ENCODE results near the gene MRFAP1L1.
"Not testable (repeated sequence)": the region's sequence is repeated elsewhere in the genome, so short reads cannot be mapped to it uniquely, and the experiment has no call there.

MRFAP1L1 gene

DNA sequence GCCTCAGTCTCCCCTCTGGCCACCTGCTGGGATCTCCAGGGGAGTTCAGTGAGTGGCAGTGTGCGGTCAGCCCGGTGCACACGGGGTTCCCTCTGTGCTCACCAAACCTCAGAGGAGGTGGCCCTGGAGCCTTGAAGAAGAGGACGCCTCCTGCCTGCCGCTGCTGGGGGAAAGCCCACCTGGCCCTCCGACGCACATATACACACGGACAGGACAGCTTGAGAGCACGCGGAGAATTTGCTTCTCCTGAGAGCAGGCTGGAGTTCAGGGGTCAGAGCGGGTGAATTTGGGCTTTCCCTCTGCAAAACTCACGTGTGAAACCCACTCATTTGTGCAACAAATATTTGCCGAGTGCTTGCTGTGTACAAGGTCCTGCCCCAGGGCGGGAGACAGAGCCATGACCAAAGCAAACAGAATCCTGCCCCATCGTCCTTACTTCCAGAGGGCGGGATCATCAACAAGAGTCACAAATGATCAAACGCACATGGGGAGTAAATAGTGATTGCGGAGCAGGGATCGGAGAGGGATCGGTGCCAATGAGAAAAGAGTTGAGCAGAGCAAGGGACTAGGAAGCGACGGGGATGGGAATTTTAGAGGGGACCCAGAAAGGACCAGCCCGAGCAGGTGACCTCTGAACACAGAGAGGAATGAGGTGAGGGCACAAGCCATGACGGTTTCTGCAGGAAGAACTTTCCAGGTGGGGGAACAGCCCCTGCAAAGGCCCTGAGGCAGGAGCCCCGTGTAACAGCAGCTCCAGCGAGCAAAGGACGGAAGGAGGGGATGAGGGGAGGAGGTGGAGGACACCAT lies 23.9 kb upstream of the MRFAP1L1 start:
- Histone ChIP-seq H3K4me3 (ENCODE audit: extremely low read depth, insufficient read depth, low read length, poor library complexity, severe bottlenecking) (no peak overlapping the region), H3K4me1 (ENCODE audit: control insufficient read depth, insufficient read depth, low read length, poor library complexity, severe bottlenecking) (peaks cover 13% of the 10 kb centered on the region), H3K9me3 (ENCODE audit: control insufficient read depth, low read length) (no peaks in the 10 kb centered on the region), H3K27ac (ENCODE audit: low read depth, low read length, severe bottlenecking) (no peak overlapping the region), H3K36me3 (ENCODE audit: control insufficient read depth, insufficient read depth, low read length) (no peaks in the 10 kb centered on the region)
- 95% methylated on average over 24 to 26 of the region's 27 CpGs for WGBS, 2 experiments (ENCODE audit: insufficient coverage in 2 of 2)

DNA sequence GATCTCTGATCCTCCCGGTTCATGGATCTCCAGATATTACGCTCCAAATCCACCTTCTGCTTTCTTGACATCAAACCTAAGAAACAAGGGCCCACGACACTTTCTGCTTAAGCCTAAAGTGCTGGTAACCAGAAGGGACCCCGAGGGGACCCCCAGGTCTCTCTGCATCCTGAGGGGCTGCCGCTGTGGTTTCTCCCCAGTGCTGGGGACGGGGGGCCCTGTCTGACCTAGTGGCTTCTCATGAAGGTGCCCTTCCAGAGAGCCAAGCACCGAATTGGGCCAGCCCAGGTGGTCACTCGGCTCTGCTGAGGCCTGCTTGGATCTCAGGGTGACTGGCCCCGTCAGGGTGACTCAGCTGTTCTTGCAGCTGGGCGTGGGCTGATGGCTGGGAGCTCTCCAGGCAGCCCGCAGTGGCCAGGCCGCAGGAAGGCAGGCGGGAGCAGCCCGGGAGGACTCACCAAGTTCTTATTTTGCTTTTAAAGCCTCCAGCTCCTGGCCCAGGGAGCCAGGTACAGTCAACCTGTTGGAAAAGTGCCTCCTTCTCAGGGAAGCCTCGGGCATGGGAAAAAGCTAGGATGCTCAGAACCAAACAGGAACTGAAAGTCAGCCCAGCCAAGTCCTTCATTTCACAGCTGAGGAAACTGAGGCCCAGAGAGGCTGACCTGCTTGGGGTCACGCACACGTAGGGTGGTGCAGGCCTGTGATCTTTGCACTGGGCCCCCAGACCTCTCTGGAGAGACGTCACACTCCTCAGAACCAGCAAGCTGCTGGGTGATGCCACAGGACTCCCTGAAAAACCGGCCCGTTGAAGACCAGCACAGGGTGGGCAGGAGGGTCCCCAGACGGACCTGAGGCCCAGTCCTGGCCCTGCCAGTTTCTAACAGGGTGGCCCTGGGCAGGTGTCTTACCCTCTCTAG lies 23.0 kb upstream of the MRFAP1L1 start:
- 81 to 89% methylated on average over 21 of the region's 21 CpGs for WGBS, 2 experiments (ENCODE audit: insufficient coverage in 2 of 2)
- H3K36me3 ChIP-seq (ENCODE audit: control insufficient read depth, insufficient read depth, low read length), result no peaks in the 10 kb centered on the region
- peak overlapping the region; percentile 83 for H3K27ac ChIP-seq (ENCODE audit: low read depth, low read length, severe bottlenecking)
- H3K4me1 ChIP-seq (ENCODE audit: control insufficient read depth, insufficient read depth, low read length, poor library complexity, severe bottlenecking), result peaks cover 19% of the 10 kb centered on the region
- no peak overlapping the region for H3K4me3 ChIP-seq (ENCODE audit: extremely low read depth, insufficient read depth, low read length, poor library complexity, severe bottlenecking)
- H3K9me3 ChIP-seq (ENCODE audit: control insufficient read depth, low read length), result no peaks in the 10 kb centered on the region

DNA sequence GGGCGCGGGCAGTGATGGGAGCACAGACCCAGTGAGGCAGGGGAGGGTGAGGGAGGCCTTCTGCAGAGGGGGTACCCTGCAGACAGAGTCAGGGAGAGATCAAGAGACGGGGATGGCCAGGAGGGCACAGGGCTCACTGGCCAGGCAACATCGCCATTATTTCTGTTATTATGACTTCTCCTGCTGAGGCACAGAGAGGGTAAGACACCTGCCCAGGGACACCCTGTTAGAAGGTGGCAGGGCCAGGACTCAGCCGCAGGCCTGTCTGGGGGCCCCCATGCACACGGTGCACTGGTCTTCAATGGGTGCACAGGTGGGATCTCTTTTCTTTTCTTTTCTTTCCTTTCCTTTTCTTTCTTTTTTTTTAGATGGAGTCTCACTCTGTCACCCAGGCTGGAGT lies 22.1 kb upstream of the MRFAP1L1 start:
- Histone ChIP-seq H3K4me1 (ENCODE audit: control insufficient read depth, insufficient read depth, low read length, poor library complexity, severe bottlenecking) (peaks cover 19% of the 10 kb centered on the region), H3K36me3 (ENCODE audit: control insufficient read depth, insufficient read depth, low read length) (no peaks in the 10 kb centered on the region), H3K9me3 (ENCODE audit: control insufficient read depth, low read length) (no peaks in the 10 kb centered on the region), H3K4me3 (ENCODE audit: extremely low read depth, insufficient read depth, low read length, poor library complexity, severe bottlenecking) (no peak overlapping the region), H3K27ac (ENCODE audit: low read depth, low read length, severe bottlenecking) (no peak overlapping the region)
- 86% methylated on average over 6 of the region's 6 CpGs for WGBS, 2 experiments (ENCODE audit: insufficient coverage in 2 of 2)

DNA sequence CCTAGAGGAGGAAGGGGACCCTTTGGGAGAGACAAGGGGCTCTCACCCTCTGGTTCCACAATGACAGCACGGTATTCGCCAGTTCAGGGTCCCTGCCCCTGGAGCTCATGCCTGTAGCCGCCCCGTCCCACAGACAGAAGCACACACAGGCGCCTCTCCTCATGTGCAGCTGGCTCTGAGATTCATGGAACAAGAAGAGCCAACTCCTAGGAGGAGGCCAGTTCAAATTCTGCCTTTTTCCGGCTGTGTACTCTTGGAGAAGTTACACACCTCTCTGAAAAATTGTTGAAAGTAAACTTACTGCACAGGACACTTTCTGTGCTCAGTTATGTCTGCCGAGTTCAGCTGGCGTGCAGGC lies 21.6 kb upstream of the MRFAP1L1 start:
- H3K27ac ChIP-seq (ENCODE audit: low read depth, low read length, severe bottlenecking), result no peak overlapping the region
- 95 to 97% methylated on average over 7 to 8 of the region's 8 CpGs for WGBS, 2 experiments (ENCODE audit: insufficient coverage in 2 of 2)
- H3K36me3 ChIP-seq (ENCODE audit: control insufficient read depth, insufficient read depth, low read length), result no peaks in the 10 kb centered on the region
- H3K9me3 ChIP-seq (ENCODE audit: control insufficient read depth, low read length), result no peaks in the 10 kb centered on the region
- no peak overlapping the region for H3K4me3 ChIP-seq (ENCODE audit: extremely low read depth, insufficient read depth, low read length, poor library complexity, severe bottlenecking)
- peaks cover 19% of the 10 kb centered on the region for H3K4me1 ChIP-seq (ENCODE audit: control insufficient read depth, insufficient read depth, low read length, poor library complexity, severe bottlenecking)

DNA sequence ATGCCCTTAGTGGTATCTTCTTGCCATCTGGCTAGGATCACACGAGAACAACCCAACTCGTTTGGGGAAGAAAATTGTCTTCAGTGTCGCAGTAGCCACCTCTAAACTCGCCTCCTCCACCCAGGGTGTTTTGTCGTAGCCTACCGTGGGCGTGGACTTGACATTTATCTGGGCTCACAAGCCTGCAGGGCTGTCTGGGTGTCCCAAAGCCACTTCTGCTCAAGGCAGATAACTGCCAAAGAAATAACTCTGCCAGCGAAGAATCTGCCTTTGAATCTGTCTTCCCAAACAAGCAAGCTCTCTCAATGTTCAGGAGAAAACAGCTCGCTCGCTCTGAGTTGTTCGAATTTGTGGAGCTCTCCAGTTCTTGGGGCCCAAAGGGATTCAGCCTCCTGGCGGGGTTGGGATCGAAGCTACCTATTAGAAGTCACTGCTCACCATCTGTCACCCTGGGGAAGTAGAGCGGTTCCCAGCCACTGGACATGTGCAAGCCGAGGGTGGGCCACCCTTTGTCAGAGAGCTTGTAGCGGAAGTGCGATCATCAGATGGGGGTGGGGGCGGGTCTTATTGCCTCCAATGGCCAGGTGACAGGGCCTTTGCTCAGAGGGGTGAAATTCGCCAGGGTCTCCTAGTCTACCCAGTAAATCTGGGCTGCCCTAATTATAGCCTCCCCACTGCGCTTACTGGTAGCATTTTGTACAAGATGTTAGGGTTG lies 21.1 kb upstream of the MRFAP1L1 start:
- peaks cover 19% of the 10 kb centered on the region for H3K4me1 ChIP-seq (ENCODE audit: control insufficient read depth, insufficient read depth, low read length, poor library complexity, severe bottlenecking)
- H3K9me3 ChIP-seq (ENCODE audit: control insufficient read depth, low read length), result no peaks in the 10 kb centered on the region
- no peak overlapping the region for H3K27ac ChIP-seq (ENCODE audit: low read depth, low read length, severe bottlenecking)
- H3K4me3 ChIP-seq (ENCODE audit: extremely low read depth, insufficient read depth, low read length, poor library complexity, severe bottlenecking), result no peak overlapping the region
- 84 to 86% methylated on average over 18 of the region's 20 CpGs for WGBS, 2 experiments (ENCODE audit: insufficient coverage in 2 of 2)
- no peaks in the 10 kb centered on the region for H3K36me3 ChIP-seq (ENCODE audit: control insufficient read depth, insufficient read depth, low read length)

DNA sequence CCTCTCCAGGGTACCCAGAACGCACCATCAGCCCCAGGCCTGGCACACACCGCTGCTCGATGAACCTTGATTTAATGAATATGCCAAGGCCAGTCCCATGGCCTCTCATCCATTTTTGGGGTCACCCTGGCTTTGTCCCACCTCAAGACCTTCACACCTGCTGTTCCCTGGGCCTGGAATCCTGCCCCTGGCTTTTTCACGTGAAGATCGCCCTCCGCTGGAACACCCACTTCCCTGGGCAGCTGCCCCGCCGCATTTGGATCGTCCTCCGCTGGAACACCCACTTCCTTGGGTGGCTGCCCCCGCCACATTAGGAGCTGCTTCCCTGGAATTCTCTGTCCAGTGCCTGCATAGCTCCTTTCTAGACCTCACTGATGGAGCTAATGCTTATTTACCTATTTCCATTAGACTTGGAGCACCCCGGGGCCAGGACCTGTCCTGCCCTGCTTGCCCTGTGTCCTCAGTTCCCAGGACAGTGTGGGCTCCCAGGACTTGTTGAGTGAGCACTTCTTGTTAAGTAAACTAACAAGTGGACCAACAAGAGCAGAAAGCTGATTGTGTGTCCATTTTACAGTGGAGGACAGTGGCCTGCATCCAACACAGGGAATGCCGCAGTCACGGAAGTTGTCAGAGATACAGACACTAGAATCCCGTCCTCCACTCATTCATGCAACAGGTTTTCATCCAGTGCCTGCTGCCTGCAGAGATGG lies 18.8 kb upstream of the MRFAP1L1 start:
- H3K36me3 ChIP-seq (ENCODE audit: control insufficient read depth, insufficient read depth, low read length), result no peaks in the 10 kb centered on the region

DNA sequence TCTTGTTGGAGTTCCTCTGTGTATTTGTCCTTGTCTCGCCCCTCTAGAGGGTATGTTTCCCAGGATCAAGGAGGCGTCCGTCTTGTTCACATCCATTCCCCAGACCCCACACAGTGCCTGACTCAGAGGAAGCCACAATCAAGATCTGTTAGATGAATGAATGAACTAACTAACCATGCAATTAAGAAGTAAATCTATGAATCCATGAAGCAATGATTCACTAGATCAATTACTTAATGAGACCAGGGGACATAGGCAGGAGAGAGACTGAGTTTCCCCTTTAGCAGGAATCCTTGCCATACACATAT lies 18.2 kb upstream of the MRFAP1L1 start:
- 91 to 92% methylated on average over 2 to 3 of the region's 3 CpGs for WGBS, 2 experiments (ENCODE audit: insufficient coverage in 2 of 2)
- Histone ChIP-seq H3K4me3 (ENCODE audit: extremely low read depth, insufficient read depth, low read length, poor library complexity, severe bottlenecking) (no peak overlapping the region), H3K27ac (ENCODE audit: low read depth, low read length, severe bottlenecking) (peak overlapping the region; percentile 45), H3K9me3 (ENCODE audit: control insufficient read depth, low read length) (no peaks in the 10 kb centered on the region), H3K4me1 (ENCODE audit: control insufficient read depth, insufficient read depth, low read length, poor library complexity, severe bottlenecking) (peaks cover 22% of the 10 kb centered on the region), H3K36me3 (ENCODE audit: control insufficient read depth, insufficient read depth, low read length) (no peaks in the 10 kb centered on the region)

More for the DNA sequence above, 18.8 kb upstream of the MRFAP1L1 start:
- Histone ChIP-seq H3K27ac (ENCODE audit: low read depth, low read length, severe bottlenecking) (no peak overlapping the region), H3K4me1 (ENCODE audit: control insufficient read depth, insufficient read depth, low read length, poor library complexity, severe bottlenecking) (peaks cover 26% of the 10 kb centered on the region), H3K9me3 (ENCODE audit: control insufficient read depth, low read length) (no peaks in the 10 kb centered on the region), H3K4me3 (ENCODE audit: extremely low read depth, insufficient read depth, low read length, poor library complexity, severe bottlenecking) (no peak overlapping the region)
- 91 to 93% methylated on average over 12 to 13 of the region's 15 CpGs for WGBS, 2 experiments (ENCODE audit: insufficient coverage in 2 of 2)

DNA sequence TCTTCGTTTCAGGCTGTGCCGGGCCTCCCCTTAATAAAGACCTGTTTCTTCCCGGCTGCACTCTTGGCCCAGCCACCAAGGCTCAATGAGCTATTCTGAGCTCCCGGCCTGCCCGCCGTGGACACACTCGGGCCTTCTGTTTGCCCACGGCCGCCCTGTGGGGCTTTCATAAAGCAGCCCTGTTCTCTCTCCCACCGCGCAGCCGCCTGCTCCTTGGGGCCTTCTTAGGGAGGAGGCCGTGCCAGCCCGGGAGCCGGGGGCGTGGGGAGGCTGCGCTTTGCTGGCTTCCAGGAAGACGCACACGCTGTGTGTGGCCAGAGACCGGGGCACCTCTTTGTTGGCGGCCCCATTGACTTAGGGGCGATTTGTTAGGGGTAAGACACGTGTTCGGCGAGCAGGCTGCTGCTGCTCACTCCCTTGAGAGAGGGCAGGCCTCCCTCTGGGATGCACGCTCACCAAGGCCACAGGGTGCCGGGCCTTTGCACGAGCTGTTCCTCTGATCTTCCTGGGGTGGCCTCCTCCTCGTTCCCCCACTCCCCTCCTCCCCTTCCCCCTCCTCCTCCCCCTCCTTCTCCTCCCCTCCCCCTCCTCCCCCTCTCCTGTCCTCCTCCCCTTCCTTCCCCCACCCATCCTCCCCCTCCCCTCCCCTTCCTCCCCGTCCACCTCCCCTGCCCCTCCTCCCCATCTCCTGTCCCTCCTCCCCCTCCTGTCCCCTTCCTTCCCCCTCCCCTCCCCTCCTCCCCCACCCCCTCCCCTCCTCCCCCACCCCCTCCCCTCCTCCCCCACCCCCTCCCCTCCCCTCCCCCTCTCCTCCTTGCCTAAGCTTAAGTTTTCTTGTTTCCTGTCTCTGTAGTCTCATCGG lies 17.6 kb upstream of the MRFAP1L1 start:
- Histone ChIP-seq H3K36me3 (ENCODE audit: control insufficient read depth, insufficient read depth, low read length) (no peaks in the 10 kb centered on the region), H3K27ac (ENCODE audit: low read depth, low read length, severe bottlenecking) (peak overlapping the region; percentile 65), H3K9me3 (ENCODE audit: control insufficient read depth, low read length) (no peaks in the 10 kb centered on the region), H3K4me1 (ENCODE audit: control insufficient read depth, insufficient read depth, low read length, poor library complexity, severe bottlenecking) (peaks cover 17% of the 10 kb centered on the region), H3K4me3 (ENCODE audit: extremely low read depth, insufficient read depth, low read length, poor library complexity, severe bottlenecking) (no peak overlapping the region)
- WGBS, 2 experiments (ENCODE audit: insufficient coverage in 2 of 2), result 56 to 68% methylated on average over 22 to 26 of the region's 31 CpGs

DNA sequence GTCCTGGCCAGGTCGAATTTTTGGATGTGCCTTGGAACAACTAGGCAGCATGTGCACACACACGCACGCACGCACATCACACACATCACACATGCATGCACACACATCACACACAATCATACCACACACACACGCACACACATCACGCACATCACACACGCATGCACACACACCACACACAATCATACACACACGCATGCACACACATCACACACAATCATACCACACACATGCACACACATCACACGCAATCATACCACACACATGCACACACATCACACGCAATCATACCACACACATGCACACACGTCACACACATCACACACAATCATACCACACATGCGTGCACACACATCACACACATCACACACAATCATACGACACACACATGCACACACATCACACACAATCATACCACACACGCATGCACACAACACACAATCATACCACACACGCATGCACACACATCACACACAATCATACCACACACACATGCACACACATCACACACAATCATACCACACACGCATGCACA lies 15.8 kb upstream of the MRFAP1L1 start:
- H3K4me1 ChIP-seq (ENCODE audit: control insufficient read depth, insufficient read depth, low read length, poor library complexity, severe bottlenecking), result peaks cover 17% of the 10 kb centered on the region
- not testable (repeated sequence) for H3K27ac ChIP-seq (ENCODE audit: low read depth, low read length, severe bottlenecking); H3K36me3 ChIP-seq (ENCODE audit: control insufficient read depth, insufficient read depth, low read length); H3K4me3 ChIP-seq (ENCODE audit: extremely low read depth, insufficient read depth, low read length, poor library complexity, severe bottlenecking); H3K9me3 ChIP-seq (ENCODE audit: control insufficient read depth, low read length)
- WGBS, 2 experiments (ENCODE audit: insufficient coverage in 2 of 2), result 82 to 91% methylated on average over 9 to 15 of the region's 16 CpGs
